SK-N-DZ (cell line): ENCODE results near the gene SEMA3A.

Source experiments
- DNase-seq: peaks from one replicate; pipeline ENCODE4 v3.0.0-alpha.2; 2015; ENCODE audit warnings: low spot score

SEMA3A gene

DNA sequence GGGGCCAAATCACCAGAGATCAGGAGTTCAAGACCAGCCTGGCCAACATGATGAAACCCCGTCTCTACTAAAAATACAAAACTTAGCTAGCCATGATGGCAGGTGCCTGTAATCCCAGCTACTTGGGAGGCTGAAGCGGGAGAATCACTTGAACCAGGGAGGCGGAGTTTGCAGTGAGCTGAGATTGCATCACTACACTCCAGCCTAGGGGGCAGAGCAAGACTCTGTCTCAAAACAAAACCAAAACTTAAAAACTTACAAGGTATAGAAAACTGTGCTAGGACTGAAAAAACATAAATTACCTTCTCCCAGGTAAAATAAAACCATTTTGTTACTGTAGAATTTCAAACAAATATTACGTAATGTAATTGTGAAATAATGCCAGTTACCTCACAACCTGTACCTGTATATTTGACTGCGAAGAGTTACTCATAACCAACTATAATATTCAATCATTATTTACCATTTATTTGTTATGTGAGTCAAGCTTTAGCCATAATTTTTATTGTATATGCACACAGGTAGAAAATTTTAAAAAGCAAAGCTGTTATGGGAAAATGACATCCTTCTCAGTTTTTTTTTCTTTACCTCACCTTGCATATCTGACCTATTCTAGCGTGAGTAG is 180.9 kb downstream of the SEMA3A start:
- no peak for DNase-seq

DNA sequence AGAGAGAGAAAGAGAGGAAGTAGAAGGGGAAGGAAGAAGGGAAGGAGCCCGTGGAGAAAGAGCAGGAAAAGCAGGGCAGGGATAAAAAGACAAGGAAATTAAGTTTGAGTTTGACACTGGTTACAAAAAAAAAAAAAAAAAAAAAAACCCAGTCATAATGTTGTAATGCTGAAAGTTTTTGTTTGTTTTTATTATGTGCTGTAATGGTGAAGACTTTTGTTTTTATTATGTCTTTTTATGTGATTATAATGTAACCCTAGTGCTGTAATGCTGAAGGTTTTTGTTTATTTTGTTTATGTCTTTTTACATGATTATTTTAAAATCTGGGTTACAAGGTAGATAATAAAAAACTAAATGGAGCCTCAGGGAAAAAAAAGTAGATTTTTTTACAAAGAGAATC is 184.8 kb downstream of the SEMA3A start:
- no peak for DNase-seq

GRCh38 chr7:84009051-84009450 is 185.5 kb downstream of the SEMA3A start:
- no peak for DNase-seq

GRCh38 chr7:84003191-84003590 is 191.4 kb downstream of the SEMA3A start:
- peak; percentile 94 for DNase-seq

DNA sequence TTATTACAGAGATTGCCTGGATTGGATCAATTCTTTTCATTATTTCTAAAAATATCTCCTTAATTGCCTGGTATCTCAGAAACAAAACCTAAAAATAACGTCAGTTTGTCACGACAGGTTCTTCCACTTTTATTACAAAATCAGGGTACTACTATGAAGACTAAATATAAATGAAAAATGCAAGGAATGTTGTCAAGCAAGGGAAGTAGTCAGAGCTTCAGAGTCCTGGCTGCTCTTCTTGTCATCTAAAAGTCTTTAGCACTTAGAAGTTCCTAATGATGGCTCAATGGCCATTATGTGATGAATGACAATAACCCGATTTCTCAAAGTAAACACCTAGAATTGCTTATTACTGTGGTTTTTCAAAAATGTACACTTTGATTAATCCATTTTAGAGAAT is 192.2 kb downstream of the SEMA3A start:
- no peak for DNase-seq

- DNase-seq: no peak
These were observed 197.7 kb downstream of the SEMA3A start for GRCh38 chr7:83996879-83997278.

GRCh38 chr7:83987764-83988163 is 206.8 kb downstream of the SEMA3A start:
- no peak for DNase-seq

DNA sequence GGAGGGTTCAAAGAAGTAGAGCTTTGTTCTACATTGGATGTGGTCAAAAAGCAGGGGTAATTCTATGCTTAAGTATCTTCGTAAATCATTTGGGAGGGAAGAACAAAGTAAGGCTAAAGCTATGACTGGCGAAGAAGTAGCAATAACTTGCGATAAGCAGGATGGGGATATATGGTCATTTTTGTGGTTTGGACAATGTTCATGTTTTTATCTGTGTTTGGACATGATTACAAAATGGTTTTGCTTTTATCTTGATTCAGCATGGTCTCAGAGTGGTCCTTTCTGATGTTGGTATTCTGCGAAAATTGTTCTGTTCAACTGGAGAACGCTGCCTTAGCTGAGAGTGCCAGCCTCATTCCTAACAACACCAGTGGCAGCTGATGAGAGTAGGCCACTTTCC is 208.8 kb downstream of the SEMA3A start:
- DNase-seq: no peak

DNA sequence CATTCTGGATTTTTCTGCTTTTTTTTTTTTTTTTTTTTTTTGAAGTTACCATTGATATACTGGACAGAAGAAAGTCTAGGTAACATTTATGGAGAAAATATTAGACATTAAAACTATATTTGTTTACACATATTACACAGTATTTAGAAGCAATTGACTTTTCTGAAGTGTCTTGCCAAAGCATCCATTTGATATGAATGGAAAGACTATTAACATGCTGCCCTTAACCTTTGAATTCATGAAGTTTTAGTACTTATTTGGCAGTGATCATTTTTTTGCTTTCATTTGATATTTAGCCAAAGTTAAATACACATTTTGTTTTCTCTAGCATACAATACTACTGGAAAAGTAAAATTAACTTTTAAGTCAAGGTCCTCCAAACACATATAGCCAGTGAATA is 210.0 kb downstream of the SEMA3A start:
- DNase-seq: no peak

DNA sequence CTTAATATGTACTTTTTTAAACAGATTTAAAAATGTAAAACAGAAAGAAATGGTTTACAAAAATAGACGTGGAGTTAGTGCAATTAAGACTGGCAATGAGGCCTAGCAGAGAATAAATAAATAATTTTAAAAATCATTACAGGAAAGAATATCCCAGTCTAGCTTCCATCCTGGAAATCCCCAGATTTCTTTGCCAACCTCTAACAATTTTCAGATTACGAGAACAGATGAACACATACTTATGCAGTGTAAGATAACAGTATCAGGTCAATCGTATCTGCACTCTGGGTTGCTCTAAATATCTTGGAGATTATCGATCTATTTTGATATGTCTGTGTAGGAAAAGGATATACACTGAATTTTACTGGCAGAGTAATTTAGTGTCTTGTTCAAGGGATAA is 210.5 kb downstream of the SEMA3A start:
- DNase-seq: no peak

DNA sequence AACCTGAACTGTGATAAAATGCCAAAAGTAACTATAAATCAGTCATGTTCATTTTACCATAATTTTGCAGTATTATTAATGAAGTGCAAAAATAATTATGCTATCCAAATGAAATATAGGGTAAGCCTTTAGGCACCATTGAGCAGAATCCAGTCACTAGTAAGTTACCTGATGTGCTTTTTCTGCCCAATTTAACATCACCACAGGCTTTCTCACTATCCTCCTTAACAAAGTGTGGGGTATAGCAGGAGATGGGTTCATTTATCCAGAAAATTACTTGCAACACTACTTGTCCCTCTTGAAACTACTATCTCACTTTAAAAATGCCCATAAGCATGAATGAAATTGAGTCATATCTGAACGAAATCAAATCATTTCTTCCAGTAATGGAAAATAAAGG is 211.0 kb downstream of the SEMA3A start:
- no peak for DNase-seq

DNA sequence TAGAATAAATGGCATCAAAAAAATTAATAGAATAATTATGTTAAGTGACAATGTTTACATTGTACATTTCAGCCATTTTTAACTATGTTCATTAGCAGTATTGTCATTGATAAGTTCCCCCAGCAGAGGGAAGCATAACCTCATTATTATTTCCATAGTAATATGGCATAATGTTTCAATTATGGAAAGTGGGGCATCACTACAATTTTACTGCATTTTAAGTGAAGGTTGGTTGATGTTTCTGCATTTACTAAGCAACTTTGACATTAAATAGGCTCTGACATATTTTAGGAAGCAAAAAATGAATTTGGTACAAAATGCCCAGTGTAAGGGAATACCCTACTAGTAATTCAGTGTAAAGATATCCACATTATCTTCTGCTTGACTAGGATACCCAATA is 218.3 kb downstream of the SEMA3A start:
- DNase-seq: peak; percentile 40

DNA sequence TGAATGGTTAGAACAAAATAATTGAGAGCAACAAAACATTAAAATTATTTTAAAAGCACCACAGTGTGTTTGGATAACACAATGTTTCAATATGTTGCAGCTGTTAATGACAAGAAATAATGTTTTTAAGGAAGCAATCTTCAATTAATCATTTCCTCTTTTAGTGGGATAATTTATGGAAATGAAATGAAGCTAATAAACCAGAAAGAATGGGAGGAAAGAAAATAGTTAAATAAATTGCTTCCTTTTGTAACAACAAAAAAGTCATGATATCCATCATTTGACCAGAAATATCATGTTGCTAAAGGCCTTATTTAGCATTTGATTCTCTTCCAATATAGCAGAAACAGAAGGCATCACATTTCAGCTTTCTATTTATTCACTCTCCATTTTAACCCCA is 224.5 kb downstream of the SEMA3A start:
- DNase-seq: no peak

GRCh38 chr7:83964318-83964717 is 230.3 kb downstream of the SEMA3A start:
- DNase-seq: no peak

DNA sequence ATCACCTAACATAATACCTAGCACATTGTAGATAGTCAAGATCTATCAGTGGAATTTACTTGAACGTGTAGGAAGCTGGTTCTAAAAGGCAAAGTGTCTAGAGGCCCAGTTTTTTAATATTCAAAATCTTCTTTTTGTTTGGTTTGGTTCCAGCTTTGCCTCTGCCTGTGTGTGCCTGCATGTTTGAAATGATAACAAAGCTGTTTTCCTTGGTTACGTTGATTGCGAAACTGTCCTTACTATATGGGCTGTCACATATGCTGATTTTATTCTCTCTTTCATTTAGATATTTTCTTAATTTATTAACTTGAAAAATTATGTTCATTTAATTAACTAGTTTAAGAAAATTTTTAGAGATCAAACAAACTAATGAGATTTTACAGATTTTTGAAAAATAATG is 237.3 kb downstream of the SEMA3A start:
- DNase-seq: no peak

DNA sequence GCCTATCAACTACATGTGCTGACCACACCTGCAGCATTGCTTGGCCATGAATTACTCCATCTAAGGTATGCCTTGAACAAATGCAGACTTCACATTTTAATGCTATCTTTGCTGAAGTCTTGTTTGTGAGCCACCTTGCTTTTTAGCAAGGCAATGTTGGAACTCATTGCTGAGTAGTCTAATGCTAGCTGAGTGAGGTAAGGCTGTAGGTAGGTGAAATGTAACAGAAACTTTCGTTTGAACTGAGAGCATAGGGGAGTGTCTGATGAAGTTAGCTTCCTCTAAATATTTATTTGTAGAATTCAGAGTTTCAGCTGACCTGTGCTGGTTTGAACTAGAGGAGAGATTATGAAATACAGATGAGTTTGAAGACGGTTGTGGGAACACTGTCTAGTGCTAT is 238.5 kb downstream of the SEMA3A start:
- no peak for DNase-seq

GRCh38 chr7:83952236-83952635 is 242.4 kb downstream of the SEMA3A start:
- no peak for DNase-seq

- DNase-seq: peak; percentile 20
These were observed 247.3 kb downstream of the SEMA3A start for GRCh38 chr7:83947260-83947659.

GRCh38 chr7:83946801-83947200 is 247.8 kb downstream of the SEMA3A start:
- DNase-seq: no peak

DNA sequence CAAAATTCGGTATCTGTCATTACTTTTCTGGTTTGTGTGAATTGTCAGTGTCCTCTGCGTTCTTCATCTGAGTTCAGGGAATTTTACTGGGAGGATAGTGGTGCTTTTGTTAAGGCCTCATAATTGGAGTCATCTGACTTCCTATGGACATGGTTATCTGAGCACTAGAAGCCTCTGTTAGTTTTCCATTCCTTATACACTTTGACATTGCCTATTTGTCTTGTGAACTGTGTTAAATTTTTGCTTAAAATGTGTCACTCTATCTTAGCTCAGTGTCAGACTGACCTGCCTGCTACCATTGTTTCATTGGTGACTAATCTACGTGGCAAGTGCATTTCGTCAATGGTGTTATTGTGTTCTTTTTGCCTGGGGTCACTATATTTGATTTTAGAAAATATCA is 253.3 kb downstream of the SEMA3A start:
- DNase-seq: no peak

GRCh38 chr7:83937930-83938329 is 256.7 kb downstream of the SEMA3A start:
- no peak for DNase-seq

- DNase-seq: peak; percentile 75
These were observed 258.4 kb downstream of the SEMA3A start for GRCh38 chr7:83936056-83936708.

DNA sequence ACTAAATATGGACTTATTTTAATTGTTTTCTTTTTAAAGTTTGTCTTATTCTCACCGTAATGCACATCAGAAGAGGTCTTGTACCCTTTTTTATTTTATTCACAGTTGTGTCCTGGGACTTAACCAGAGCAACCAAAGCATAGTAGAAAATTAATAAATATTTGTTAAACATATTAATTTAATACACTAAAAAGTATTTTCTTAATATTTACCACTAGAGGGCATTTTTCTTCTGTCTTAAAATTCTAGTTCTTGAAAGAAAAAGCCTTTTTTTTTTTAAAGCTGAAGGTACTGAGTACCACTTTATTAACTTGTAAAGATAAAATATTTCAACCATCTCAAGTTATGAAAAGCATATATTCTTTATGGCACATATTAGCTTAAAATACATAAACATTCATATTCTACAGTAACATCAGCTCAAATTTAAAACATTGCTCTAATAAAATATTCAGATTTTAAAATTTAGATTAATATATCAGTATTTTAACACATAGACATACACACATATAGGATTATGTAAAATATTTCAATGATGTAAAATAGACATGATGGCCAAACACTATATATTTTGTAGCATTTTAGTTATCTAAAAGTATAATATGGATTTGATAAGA is 260.4 kb downstream of the SEMA3A start:
- DNase-seq: no peak
